T-helper 22 cell (primary cell): ENCODE data around the gene FOXO1.

Experiments used
- DNase-seq: peaks from one replicate; pipeline ENCODE4 v3.0.0-alpha.2; 2020; ENCODE audit warnings: low read depth

FOXO1 gene

GRCh38 chr13:40506592-40507446 lies 159.6 kb downstream of the FOXO1 start:
- DNase-seq = no peak
